Raji (cell line): ENCODE measurements around the gene ADA.

ENCODE experiments used
- POLR2A ChIP-seq: IDR thresholded peaks from 2 replicates; pipeline ENCODE4 v1.6.1; 2011; ENCODE audit warnings: low read depth, low read length, control low read depth; ENCODE audit not compliant: insufficient read depth

The ADA gene

GRCh38 chr20:44650771-44651433 lies 597 bp downstream of the ADA start:
- no peak for TF ChIP-seq POLR2A

GRCh38 chr20:44649976-44650375 lies 1.5 kb downstream of the ADA start:
- TF ChIP-seq POLR2A: no peak

- no peak for TF ChIP-seq POLR2A
Measured at GRCh38 chr20:44649126-44649525, 2.4 kb downstream of the ADA start.

- no peak for TF ChIP-seq POLR2A
Measured at GRCh38 chr20:44648579-44648978, 2.9 kb downstream of the ADA start.

- no peak for TF ChIP-seq POLR2A
Measured at GRCh38 chr20:44648068-44648467, 3.4 kb downstream of the ADA start.

GRCh38 chr20:44646641-44647274 lies 4.7 kb downstream of the ADA start:
- peak; percentile 57; the same call in 1 of the 2 replicates for TF ChIP-seq POLR2A

GRCh38 chr20:44646023-44646640 lies 5.4 kb downstream of the ADA start:
- no peak; the same call in 1 of the 2 replicates for TF ChIP-seq POLR2A

GRCh38 chr20:44644667-44645131 lies 6.8 kb downstream of the ADA start:
- TF ChIP-seq POLR2A: no peak

- no peak for TF ChIP-seq POLR2A
Measured at GRCh38 chr20:44644230-44644617, 7.3 kb downstream of the ADA start.

- TF ChIP-seq POLR2A: no peak
Measured at GRCh38 chr20:44643596-44644229, 7.8 kb downstream of the ADA start.

GRCh38 chr20:44643154-44643519 lies 8.4 kb downstream of the ADA start:
- TF ChIP-seq POLR2A: no peak

- TF ChIP-seq POLR2A: no peak
Measured at GRCh38 chr20:44642203-44643153, 9.0 kb downstream of the ADA start.

- TF ChIP-seq POLR2A: no peak
Measured at GRCh38 chr20:44641325-44641724, 10.2 kb downstream of the ADA start.

- no peak for TF ChIP-seq POLR2A
Measured at GRCh38 chr20:44640522-44640921, 11.0 kb downstream of the ADA start.
